Right atrium auricular region (tissue), 2 donors: ENCODE results near the gene SLC6A9. TPM values are rescaled to one million over a fixed set of nuclear protein-coding genes. Genes with fewer than 3 reads are reported as not detected.

Experiments used
- DNase-seq: peaks from one replicate; pipeline ENCODE4 v3.0.0-alpha.2; 2019; ENCODE audit warnings: low spot score
- H3K27ac ChIP-seq, 2 donors: fragments of 200-600 bp; sonication (generic); 1 replicate in 1 of 2; 2 replicates in 1 of 2; pipeline ENCODE4 v1.5.1; 2016 to 2019
- H3K27me3 ChIP-seq, 2 donors: fragments of 200-600 bp; sonication (generic); one replicate each; pipeline versions ENCODE4 v1.5.1 to v1.6.0; 2017 to 2019
- H3K36me3 ChIP-seq: fragments of 200-600 bp; sonication (generic); one replicate; pipeline ENCODE4 v1.5.1; 2016
- H3K4me1 ChIP-seq, 2 donors: fragments of 200-600 bp; sonication (generic); one replicate each; pipeline versions ENCODE4 v1.5.1 to v1.6.0; 2017 to 2019
- H3K4me3 ChIP-seq, 2 donors: fragments of 200-600 bp; sonication (generic); 1 replicate in 1 of 2; 2 replicates in 1 of 2; pipeline ENCODE4 v1.5.1; 2017 to 2019; ENCODE audit warnings: mild to moderate bottlenecking in 1 of 2, moderate library complexity in 1 of 2
- H3K9me3 ChIP-seq, 2 donors: fragments of 200-600 bp; sonication (generic); one replicate each; pipeline ENCODE4 v1.5.1; 2019
- CTCF ChIP-seq, 2 donors: fragments of 200-600 bp; sonication (generic); IDR thresholded peaks; one replicate each; pipeline ENCODE4 v1.5.1; 2019; ENCODE audit warnings: antibody characterized with exemption in 2 of 2
- total RNA-seq, 2 donors: library from RNA; depleted of rRNA; stranded (reverse); fragments of >200 nt; gene quantifications; one replicate each; pipeline ENCODE4 v1.1.0, GENCODE V29; 2016

The SLC6A9 gene
- total RNA-seq, 2 donors from 2014 or later = 1.0 to 1.6 TPM

GRCh38 chr1:44002606-44003157, 28.6 kb downstream of the SLC6A9 start:
- no peak for DNase-seq
- no peak overlapping the region for H3K4me3 ChIP-seq
- H3K4me1 ChIP-seq = peaks cover 0 to 4% of the 10 kb centered on the region in 2 donors
- H3K27ac ChIP-seq = no peak overlapping the region
- H3K27me3 ChIP-seq = no peaks in the 10 kb centered on the region
- H3K9me3 ChIP-seq = no peaks in the 10 kb centered on the region
- TF ChIP-seq CTCF (IDR thresholded peaks at IDR 0.05) = no peak
- H3K36me3 ChIP-seq = no peaks in the 10 kb centered on the region

GRCh38 chr1:44002165-44002564, 29.1 kb downstream of the SLC6A9 start:
- DNase-seq = no peak
- Histone ChIP-seq H3K27ac (no peak overlapping the region), H3K4me1 (peaks cover 0 to 4% of the 10 kb centered on the region in 2 donors), H3K9me3 (no peaks in the 10 kb centered on the region), H3K27me3 (no peaks in the 10 kb centered on the region), H3K36me3 (no peaks in the 10 kb centered on the region), H3K4me3 (no peak overlapping the region)
- TF ChIP-seq CTCF (IDR thresholded peaks at IDR 0.05) = no peak

GRCh38 chr1:44000122-44000665, 31.1 kb downstream of the SLC6A9 start:
- H3K4me1 ChIP-seq = peaks cover 0 to 5% of the 10 kb centered on the region in 2 donors

GRCh38 chr1:43999455-43999854, 31.8 kb downstream of the SLC6A9 start:
- peaks cover 0 to 5% of the 10 kb centered on the region in 2 donors for H3K4me1 ChIP-seq
- no peak overlapping the region for H3K27ac ChIP-seq
- no peaks in the 10 kb centered on the region for H3K27me3 ChIP-seq
- no peaks in the 10 kb centered on the region for H3K9me3 ChIP-seq
- TF ChIP-seq CTCF (IDR thresholded peaks at IDR 0.05) = no peak
- no peaks in the 10 kb centered on the region for H3K36me3 ChIP-seq
- no peak overlapping the region for H3K4me3 ChIP-seq
- DNase-seq = no peak

More at GRCh38 chr1:44000122-44000665, 31.1 kb downstream of the SLC6A9 start:
- no peak overlapping the region for H3K4me3 ChIP-seq
- TF ChIP-seq CTCF (IDR thresholded peaks at IDR 0.05) = no peak
- H3K27me3 ChIP-seq = no peaks in the 10 kb centered on the region
- no peak overlapping the region for H3K27ac ChIP-seq
- no peaks in the 10 kb centered on the region for H3K9me3 ChIP-seq
- DNase-seq = no peak
- H3K36me3 ChIP-seq = no peaks in the 10 kb centered on the region

- Histone ChIP-seq H3K27ac (no peak overlapping the region), H3K4me1 (peaks cover 0 to 5% of the 10 kb centered on the region in 2 donors), H3K27me3 (no peaks in the 10 kb centered on the region), H3K9me3 (no peaks in the 10 kb centered on the region), H3K36me3 (no peaks in the 10 kb centered on the region), H3K4me3 (no peak overlapping the region)
- no peak for DNase-seq
- TF ChIP-seq CTCF (IDR thresholded peaks at IDR 0.05) = no peak
These were observed 33.3 kb downstream of the SLC6A9 start for GRCh38 chr1:43998000-43998378.
